Loucy (cell line): Measurements from ENCODE around the gene ELOF1.

Experiments
- H2AFZ ChIP-seq: fragments of 200-600 bp; sonication (generic); 2 replicates; pipeline ENCODE4 v1.6.0; 2016; ENCODE audit warnings: antibody characterized with exemption, mild to moderate bottlenecking, low read length, moderate library complexity
- H3F3A ChIP-seq: fragments of 200-600 bp; 2 replicates; pipeline ENCODE4 v1.6.0; 2016; ENCODE audit warnings: antibody characterized with exemption, low read depth, mild to moderate bottlenecking
- H3K27me3 ChIP-seq: fragments of 200-600 bp; sonication (generic); 2 replicates; pipeline ENCODE4 v1.6.1; 2014; ENCODE audit warnings: low read length, mild to moderate bottlenecking; ENCODE audit not compliant: insufficient read depth, poor library complexity, severe bottlenecking
- H3K36me3 ChIP-seq: fragments of 200-600 bp; sonication (generic); 2 replicates; pipeline ENCODE4 v1.6.1; 2016; ENCODE audit warnings: low read length; ENCODE audit not compliant: insufficient read depth
- H3K4me1 ChIP-seq: fragments of 200-600 bp; sonication (generic); 2 replicates; pipeline ENCODE4 v1.5.1; 2014; ENCODE audit warnings: low read length, mild to moderate bottlenecking; ENCODE audit not compliant: insufficient read depth, poor library complexity, severe bottlenecking
- H3K4me2 ChIP-seq: fragments of 200-600 bp; sonication (generic); 2 replicates; pipeline ENCODE4 v1.6.0; 2014; ENCODE audit warnings: antibody characterized with exemption, low read length, low read depth, mild to moderate bottlenecking; ENCODE audit not compliant: poor library complexity, severe bottlenecking
- H3K4me3 ChIP-seq: fragments of 200-600 bp; sonication (generic); 2 replicates; pipeline ENCODE4 v1.5.1; 2014; ENCODE audit warnings: low read length, mild to moderate bottlenecking, mixed read lengths; ENCODE audit not compliant: poor library complexity, severe bottlenecking
- H3K79me2 ChIP-seq: fragments of 200-600 bp; sonication (generic); 2 replicates; pipeline ENCODE4 v1.6.1; 2014; ENCODE audit warnings: low read length; ENCODE audit not compliant: insufficient read depth
- H3K9ac ChIP-seq: fragments of 200-600 bp; sonication (generic); 2 replicates; pipeline ENCODE4 v1.6.0; 2014; ENCODE audit warnings: mild to moderate bottlenecking, low read depth, low read length, moderate library complexity; ENCODE audit not compliant: poor library complexity, severe bottlenecking
- H3K9me2 ChIP-seq: fragments of 200-600 bp; sonication (generic); replicated peaks from 2 replicates; pipeline ENCODE4 v1.6.1; 2016; ENCODE audit warnings: low read depth, low read length, mixed read lengths
- H3K9me3 ChIP-seq: fragments of 200-600 bp; sonication (generic); 2 replicates; pipeline ENCODE4 v1.6.1; 2014; ENCODE audit warnings: mild to moderate bottlenecking, antibody characterized with exemption, low read length, low read depth; ENCODE audit not compliant: insufficient read depth
- H4K20me1 ChIP-seq: fragments of 200-600 bp; sonication (generic); 2 replicates; pipeline ENCODE4 v1.6.0; 2014; ENCODE audit warnings: antibody characterized with exemption, low read length, mild to moderate bottlenecking; ENCODE audit not compliant: insufficient read depth, poor library complexity, severe bottlenecking
- EZH2phosphoT487 ChIP-seq: fragments of 200-600 bp; IDR thresholded peaks from 2 replicates; pipeline ENCODE4 v1.6.1; 2018; ENCODE audit warnings: antibody characterized with exemption, mild to moderate bottlenecking, moderate library complexity, borderline replicate concordance
- TF ChIP-seq, protein P1 (sequence below): fragments of 200-600 bp; sonication (generic); conservative IDR thresholded peaks from 2 replicates; pipeline ENCODE4 v1.5.1; 2014; ENCODE audit warnings: mild to moderate bottlenecking, antibody characterized with exemption, low read length

ELOF1 gene

DNA sequence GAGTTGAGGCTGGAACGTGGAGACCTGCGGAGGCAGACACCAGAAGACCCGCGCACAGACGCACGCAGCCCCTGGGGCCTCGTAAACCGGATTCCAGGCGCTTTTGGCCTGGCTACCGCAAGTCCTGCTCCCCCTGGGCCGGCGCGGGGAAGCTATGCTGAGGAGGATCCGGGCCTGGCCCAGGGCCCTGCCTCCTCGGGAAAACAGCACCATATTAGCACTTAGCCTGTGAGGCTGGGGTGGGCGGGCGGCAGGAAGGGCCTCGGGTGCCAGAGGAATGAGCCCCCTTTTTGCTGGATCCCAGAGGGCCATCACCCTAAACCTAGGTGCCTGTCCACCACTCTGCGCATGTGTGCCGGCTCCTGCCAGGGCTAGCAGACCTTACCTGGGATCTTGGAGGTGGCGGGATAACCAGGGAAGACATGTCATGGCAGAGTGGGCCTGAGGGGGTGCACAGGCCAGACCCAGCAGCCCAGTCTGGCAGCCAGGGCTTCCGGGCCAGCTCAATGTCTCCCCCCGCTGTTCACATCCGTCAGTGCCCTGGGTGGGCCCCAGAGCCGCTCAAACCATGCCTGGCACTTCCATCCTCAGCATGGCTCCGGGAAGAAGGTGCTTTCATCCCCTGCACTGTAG, 7.3 kb downstream of the ELOF1 start:
- Histone ChIP-seq H3K4me3 (no peak overlapping the region), H3F3A (no peaks in the 10 kb centered on the region), H3K36me3 (peaks cover 9% of the 10 kb centered on the region; the same call in 1 of the 2 replicates), H3K79me2 (peaks cover 15% of the 10 kb centered on the region; the same call in 1 of the 2 replicates), H4K20me1 (no peaks in the 10 kb centered on the region), H2AFZ (no peak overlapping the region), H3K4me1 (no peaks in the 10 kb centered on the region), H3K4me2 (no peak overlapping the region), H3K9ac (no peak overlapping the region), H3K27me3 (no peaks in the 10 kb centered on the region), H3K9me3 (no peaks in the 10 kb centered on the region), H3K9me2 (no peaks in the 10 kb centered on the region)
- TF ChIP-seq EZH2phosphoT487, result no peak
- TF ChIP-seq, protein P1, sequence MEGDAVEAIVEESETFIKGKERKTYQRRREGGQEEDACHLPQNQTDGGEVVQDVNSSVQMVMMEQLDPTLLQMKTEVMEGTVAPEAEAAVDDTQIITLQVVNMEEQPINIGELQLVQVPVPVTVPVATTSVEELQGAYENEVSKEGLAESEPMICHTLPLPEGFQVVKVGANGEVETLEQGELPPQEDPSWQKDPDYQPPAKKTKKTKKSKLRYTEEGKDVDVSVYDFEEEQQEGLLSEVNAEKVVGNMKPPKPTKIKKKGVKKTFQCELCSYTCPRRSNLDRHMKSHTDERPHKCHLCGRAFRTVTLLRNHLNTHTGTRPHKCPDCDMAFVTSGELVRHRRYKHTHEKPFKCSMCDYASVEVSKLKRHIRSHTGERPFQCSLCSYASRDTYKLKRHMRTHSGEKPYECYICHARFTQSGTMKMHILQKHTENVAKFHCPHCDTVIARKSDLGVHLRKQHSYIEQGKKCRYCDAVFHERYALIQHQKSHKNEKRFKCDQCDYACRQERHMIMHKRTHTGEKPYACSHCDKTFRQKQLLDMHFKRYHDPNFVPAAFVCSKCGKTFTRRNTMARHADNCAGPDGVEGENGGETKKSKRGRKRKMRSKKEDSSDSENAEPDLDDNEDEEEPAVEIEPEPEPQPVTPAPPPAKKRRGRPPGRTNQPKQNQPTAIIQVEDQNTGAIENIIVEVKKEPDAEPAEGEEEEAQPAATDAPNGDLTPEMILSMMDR, result peak; percentile 60

DNA sequence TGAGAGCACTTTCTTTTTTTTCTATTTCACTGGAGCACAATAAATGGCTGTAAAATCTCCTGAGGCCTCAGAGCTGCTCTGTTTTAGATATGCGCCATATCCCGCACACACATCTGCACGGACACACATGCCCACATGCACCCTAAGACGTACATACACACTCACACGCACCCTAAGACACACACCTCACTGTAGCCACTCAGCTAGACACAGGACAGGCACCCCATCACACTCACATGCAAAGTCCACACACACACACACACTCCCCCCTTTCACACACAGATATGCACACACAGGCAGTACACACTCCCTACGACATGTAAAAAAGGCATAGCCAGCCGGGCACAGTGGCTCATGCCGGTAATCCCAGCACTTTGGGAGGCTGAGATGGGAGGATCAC, 8.8 kb downstream of the ELOF1 start:
- Histone ChIP-seq H3K4me2 (no peak overlapping the region), H3K9ac (no peak overlapping the region), H3K79me2 (peaks cover 1% of the 10 kb centered on the region; the same call in 1 of the 2 replicates), H2AFZ (no peak overlapping the region), H3K9me2 (no peaks in the 10 kb centered on the region), H4K20me1 (no peaks in the 10 kb centered on the region), H3K9me3 (no peaks in the 10 kb centered on the region), H3K27me3 (no peaks in the 10 kb centered on the region), H3K4me3 (no peak overlapping the region), H3K4me1 (no peaks in the 10 kb centered on the region), H3F3A (no peaks in the 10 kb centered on the region), H3K36me3 (peaks cover 9% of the 10 kb centered on the region; the same call in 1 of the 2 replicates)
- TF ChIP-seq EZH2phosphoT487, result no peak
- TF ChIP-seq, protein P1, result no peak

DNA sequence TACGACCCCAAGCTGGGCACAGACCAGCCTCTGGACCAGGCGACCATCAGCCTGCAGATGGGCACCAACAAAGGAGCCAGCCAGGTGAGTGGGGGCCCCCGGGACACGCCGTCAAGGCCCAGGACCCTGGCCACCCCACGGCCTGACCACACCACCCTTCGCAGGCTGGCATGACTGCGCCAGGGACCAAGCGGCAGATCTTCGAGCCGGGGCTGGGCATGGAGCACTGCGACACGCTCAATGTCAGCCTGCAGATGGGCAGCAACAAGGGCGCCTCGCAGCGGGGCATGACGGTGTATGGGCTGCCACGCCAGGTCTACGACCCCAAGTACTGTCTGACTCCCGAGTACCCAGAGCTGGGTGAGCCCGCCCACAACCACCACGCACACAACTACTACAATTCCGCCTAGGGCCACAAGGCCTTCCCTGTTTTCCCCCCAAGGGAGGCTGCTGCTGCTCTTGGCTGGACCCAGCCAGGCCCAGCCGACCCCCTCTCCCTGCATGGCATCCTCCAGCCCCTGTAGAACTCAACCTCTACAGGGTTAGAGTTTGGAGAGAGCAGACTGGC, 9.6 kb downstream of the ELOF1 start:
- Histone ChIP-seq H3K27me3 (no peaks in the 10 kb centered on the region), H3K4me2 (no peak overlapping the region), H3K9ac (no peak overlapping the region), H3K79me2 (no peaks in the 10 kb centered on the region), H2AFZ (no peak overlapping the region), H4K20me1 (no peaks in the 10 kb centered on the region), H3K36me3 (peaks cover 9% of the 10 kb centered on the region; the same call in 1 of the 2 replicates), H3K9me3 (no peaks in the 10 kb centered on the region), H3K4me1 (no peaks in the 10 kb centered on the region), H3K9me2 (no peaks in the 10 kb centered on the region), H3K4me3 (no peak overlapping the region), H3F3A (no peaks in the 10 kb centered on the region)
- no peak for TF ChIP-seq EZH2phosphoT487
- TF ChIP-seq, protein P1, result no peak
